HepG2 (cell line): ENCODE results near the gene SMC1B. TPM values are rescaled to one million over a fixed set of nuclear protein-coding genes. Genes with fewer than 3 reads are reported as not detected.

Experiments used
- ATAC-seq: fragments of 200-7000 bp; cut with Tn5 transposase; 3 replicates; pipeline ENCODE4 v1.9.1; 2020; ENCODE audit warnings: mild to moderate bottlenecking, moderate library complexity
- BruUV-seq: library from RNA; stranded (reverse); fragments of 400-500 nt; replicated peaks from 2 replicates; lab custom pipeline; 2021; lab: Mats Ljungman, UMichigan
- CTCF ChIA-PET: fragments of 300-600 bp; formaldehyde crosslinking; extraction: SDS; loops from one replicate; lab custom pipeline; 2021; ENCODE audit warnings: low total read pairs, inconsistent platforms, low intra/inter-chr PET ratio; lab: Yijun Ruan, JAX
- POLR2A ChIA-PET: fragments of 350-600 bp; sonication (Branson Sonifier 250); formaldehyde crosslinking; loops from one replicate; lab custom pipeline; 2020; ENCODE audit warnings: antibody characterized with exemption, inconsistent platforms; lab: Yijun Ruan, JAX
- DNase-seq: peaks from one replicate; pipeline ENCODE4 v3.0.0-alpha.2; 2015; ENCODE audit warnings: low spot score
- FAIRE-seq: peaks from 3 replicates; lab custom pipeline; 2011; peaks lifted over from hg19 to GRCh38; lab: Jason Lieb, UNC
- H2AFZ ChIP-seq: one replicate; pipeline ENCODE4 v1.6.1; 2011; ENCODE audit warnings: low read length, inconsistent platforms
- H3K27ac ChIP-seq: fragments of 300-600 bp; 3 replicates; pipeline ENCODE4 v1.8.0; 2011; ENCODE audit warnings: mixed run types, mild to moderate bottlenecking, mixed read lengths, low read length, inconsistent platforms; ENCODE audit not compliant: insufficient read depth; ENCODE audit errors: extremely low read length
- H3K27me3 ChIP-seq, 2 experiments: fragments of 200-600 bp in 1 of 2; 2 replicates in 1 of 2; 3 replicates in 1 of 2; pipeline versions ENCODE4 v1.6.0 to v1.8.0; 2011; ENCODE audit warnings: low read length in 2 of 2, mild to moderate bottlenecking in 2 of 2, moderate library complexity in 2 of 2, inconsistent platforms in 1 of 2; ENCODE audit not compliant: insufficient read depth in 2 of 2, control insufficient read depth in 1 of 2
- H3K36me3 ChIP-seq, 2 experiments: fragments of 200-600 bp in 1 of 2; replicated peaks in 1 of 2; 2 replicates in 1 of 2; 3 replicates in 1 of 2; pipeline versions ENCODE4 v1.5.1 to v1.8.0; 2011; ENCODE audit warnings: low read length in 2 of 2, inconsistent platforms in 1 of 2; ENCODE audit not compliant: insufficient read depth in 2 of 2, control insufficient read depth in 1 of 2
- H3K4me1 ChIP-seq: 2 replicates; pipeline ENCODE4 v1.5.1; 2012; ENCODE audit warnings: low read length, inconsistent platforms; ENCODE audit not compliant: insufficient read depth
- H3K4me2 ChIP-seq: 2 replicates; pipeline ENCODE4 v1.6.0; 2011; ENCODE audit warnings: low read depth, low read length, inconsistent platforms
- H3K4me3 ChIP-seq, 3 experiments: fragments of 200-600 bp in 1 of 3; sonication (generic), shearing (Covaris generic) in 1 of 3; replicated peaks in 1 of 3; 2 replicates each; pipeline ENCODE4 v1.5.1; 2011 to 2016; ENCODE audit warnings: low read length in 3 of 3, inconsistent platforms in 2 of 3, low read depth in 2 of 3, mild to moderate bottlenecking in 2 of 3, control low read depth in 1 of 3, mixed read lengths in 1 of 3; ENCODE audit not compliant: insufficient read depth in 1 of 3
- H3K79me2 ChIP-seq: one replicate; pipeline ENCODE4 v1.6.1; 2011; ENCODE audit warnings: low read length, inconsistent platforms; ENCODE audit not compliant: insufficient read depth
- H3K9ac ChIP-seq: 2 replicates; pipeline ENCODE4 v1.6.0; 2011; ENCODE audit warnings: mild to moderate bottlenecking, low read depth, low read length, inconsistent platforms; ENCODE audit not compliant: insufficient read depth
- H3K9me3 ChIP-seq: 2 replicates; pipeline ENCODE4 v1.5.1; 2012; ENCODE audit warnings: mild to moderate bottlenecking, low read length
- H4K20me1 ChIP-seq: 2 replicates; pipeline ENCODE4 v1.6.0; 2011; ENCODE audit warnings: inconsistent platforms, mild to moderate bottlenecking, low read length, moderate library complexity; ENCODE audit not compliant: insufficient read depth
- ATRX ChIP-seq: sonication (generic); formaldehyde crosslinking; IDR thresholded peaks from 2 replicates; pipeline ENCODE4 v1.4.0; 2020; ENCODE audit warnings: missing genetic modification reagents, borderline replicate concordance
- HIC2 ChIP-seq: sonication (generic); formaldehyde crosslinking; IDR thresholded peaks from 2 replicates; pipeline ENCODE4 v1.9.0; 2022; ENCODE audit warnings: low read depth, missing genetic modification reagents
- MTA3 ChIP-seq: sonication (generic); formaldehyde crosslinking; IDR thresholded peaks from 2 replicates; pipeline ENCODE4 v1.4.0; 2020; ENCODE audit warnings: missing genetic modification reagents
- SNAPC2 ChIP-seq: sonication (generic); formaldehyde crosslinking; IDR thresholded peaks from 2 replicates; pipeline ENCODE4 v1.8.1; 2022; ENCODE audit warnings: mild to moderate bottlenecking, missing genetic modification reagents
- ZFP82 ChIP-seq: sonication (generic); formaldehyde crosslinking; IDR thresholded peaks from 2 replicates; pipeline ENCODE4 v1.5.1; 2020; ENCODE audit warnings: mild to moderate bottlenecking, missing genetic modification reagents, borderline replicate concordance
- ZNF12 ChIP-seq: sonication (generic); formaldehyde crosslinking; IDR thresholded peaks from 2 replicates; pipeline ENCODE4 v1.5.0; 2020; ENCODE audit warnings: missing genetic modification reagents
- ZNF264 ChIP-seq: sonication (generic); formaldehyde crosslinking; IDR thresholded peaks from 2 replicates; pipeline ENCODE4 v1.4.0; 2020; ENCODE audit warnings: missing genetic modification reagents
- ZNF34 ChIP-seq: sonication (generic); formaldehyde crosslinking; IDR thresholded peaks from 2 replicates; pipeline ENCODE4 v1.4.0; 2020; ENCODE audit warnings: mild to moderate bottlenecking, missing genetic modification reagents, borderline replicate concordance
- ZNF512B ChIP-seq: sonication (generic); formaldehyde crosslinking; IDR thresholded peaks from 2 replicates; pipeline ENCODE4 v1.5.1; 2020; ENCODE audit warnings: missing genetic modification reagents, mild to moderate bottlenecking, borderline replicate concordance
- ZNF570 ChIP-seq: sonication (generic); formaldehyde crosslinking; IDR thresholded peaks from 2 replicates; pipeline ENCODE4 v1.4.0; 2020; ENCODE audit warnings: mild to moderate bottlenecking, missing genetic modification reagents, borderline replicate concordance
- ZNF605 ChIP-seq: sonication (generic); formaldehyde crosslinking; IDR thresholded peaks from 2 replicates; pipeline ENCODE4 v1.8.0; 2022; ENCODE audit warnings: mild to moderate bottlenecking, missing genetic modification reagents
- WGBS: methylation state at CpG from one replicate; pipeline ENCODE4 v1.1.6; 2017; ENCODE audit warnings: low lambda C conversion rate; 5-methylcytosine and 5-hydroxymethylcytosine counted together
- in situ Hi-C: cut with HindIII; loops from 2 replicates; pipeline ENCODE4 v1.10.0; 2017; ENCODE audit warnings: low pct_unique_long_range_greater_than_20kb; ENCODE audit not compliant: extremely low pct_ligation_motif_present
- intact Hi-C: fragments of 100-400 bp; cut with micrococcal nuclease; formaldehyde crosslinking; loops from one replicate; pipeline ENCODE4 v1.10.0; 2022; ENCODE audit not compliant: unreplicated experiment
- polyA plus RNA-seq, 8 experiments: library from polyadenylated mRNA; depleted of rRNA in 3 of 8; stranded (reverse) in 7 of 8; unstranded in 1 of 8; fragments of >200 nt; fragmentation: Illumina TruSeq in 4 of 8; extraction: Trizol in 4 of 8; gene quantifications; 2 replicates each; pipeline versions ENCODE4 v1.2.1 to v1.2.3, GENCODE V29; 2011 to 2016; ENCODE audit warnings: low read depth in 4 of 8, missing spikeins in 1 of 8, mixed read lengths in 1 of 8; ENCODE audit not compliant: insufficient read depth in 1 of 8
- total RNA-seq, 5 experiments: library from RNA; depleted of rRNA; stranded (reverse); fragments of >200 nt; fragmentation: Illumina TruSeq; extraction: Trizol; gene quantifications; 2 replicates each; pipeline ENCODE4 v1.2.3, GENCODE V29; 2016; ENCODE audit warnings: low read depth in 1 of 5
- TF ChIP-seq, protein P1 (sequence below): sonication (generic); formaldehyde crosslinking; IDR thresholded peaks from 2 replicates; pipeline ENCODE4 v1.4.0; 2020; ENCODE audit warnings: mild to moderate bottlenecking, missing genetic modification reagents
- TF ChIP-seq, protein P2 (sequence below): sonication (generic); formaldehyde crosslinking; IDR thresholded peaks from 2 replicates; pipeline ENCODE4 v1.8.0; 2023; ENCODE audit warnings: mild to moderate bottlenecking, missing genetic modification reagents
- TF ChIP-seq, protein P3 (sequence below): sonication (generic); formaldehyde crosslinking; IDR thresholded peaks from 2 replicates; pipeline ENCODE4 v1.4.0; 2020; ENCODE audit warnings: missing genetic modification reagents

The SMC1B gene
- total and polyA plus RNA-seq, 2 of the 13 experiments (the other 11 are each of a cell fraction or from before 2014, with no cell fraction given) = not detected

DNA sequence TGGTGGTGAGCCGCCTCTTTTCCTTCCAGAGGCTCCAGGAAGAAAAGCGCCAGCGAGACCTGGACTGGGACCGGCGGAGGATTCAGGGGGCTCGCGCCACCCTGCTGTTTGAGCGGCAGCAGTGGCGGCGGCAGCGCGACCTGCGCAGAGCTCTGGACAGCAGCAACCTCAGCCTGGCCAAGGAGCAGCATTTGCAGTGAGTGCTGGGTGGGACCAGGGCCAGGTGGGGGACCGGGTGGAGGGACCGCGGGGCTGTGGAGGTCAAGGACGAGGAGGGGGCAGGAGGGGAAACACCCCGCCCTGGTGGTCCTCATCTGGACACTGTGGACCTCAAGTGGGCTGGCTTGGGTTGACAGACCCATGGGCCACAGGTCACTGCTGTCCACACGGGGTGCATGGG lies 17.5 kb upstream of the SMC1B start:
- intact Hi-C loops = no loop called here
- Histone ChIP-seq H2AFZ (no peak overlapping the region), H3K4me2 (no peak overlapping the region), H3K36me3 (no peaks in the 10 kb centered on the region), H3K4me1 (peaks cover 30% of the 10 kb centered on the region), H3K4me3 (no peak overlapping the region), H3K27me3 (peaks cover 5 to 23% of the 10 kb centered on the region in 2 experiments; a peak in 4 of 5 replicates), H4K20me1 (no peaks in the 10 kb centered on the region), H3K9ac (no peak overlapping the region)
- ATAC-seq = no peak
- BruUV-seq = no TSS peak
- no peak for DNase-seq
- POLR2A ChIA-PET = no interaction called here
- no peak for TF ChIP-seq ZNF512B (CRISPR knock-in tag)
- no peak for TF ChIP-seq HIC2
- TF ChIP-seq, protein P1, sequence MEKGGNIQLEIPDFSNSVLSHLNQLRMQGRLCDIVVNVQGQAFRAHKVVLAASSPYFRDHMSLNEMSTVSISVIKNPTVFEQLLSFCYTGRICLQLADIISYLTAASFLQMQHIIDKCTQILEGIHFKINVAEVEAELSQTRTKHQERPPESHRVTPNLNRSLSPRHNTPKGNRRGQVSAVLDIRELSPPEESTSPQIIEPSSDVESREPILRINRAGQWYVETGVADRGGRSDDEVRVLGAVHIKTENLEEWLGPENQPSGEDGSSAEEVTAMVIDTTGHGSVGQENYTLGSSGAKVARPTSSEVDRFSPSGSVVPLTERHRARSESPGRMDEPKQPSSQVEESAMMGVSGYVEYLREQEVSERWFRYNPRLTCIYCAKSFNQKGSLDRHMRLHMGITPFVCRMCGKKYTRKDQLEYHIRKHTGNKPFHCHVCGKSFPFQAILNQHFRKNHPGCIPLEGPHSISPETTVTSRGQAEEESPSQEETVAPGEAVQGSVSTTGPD = no peak
- TF ChIP-seq ATRX (CRISPR knock-in tag) = no peak
- TF ChIP-seq ZNF570 (CRISPR knock-in tag) = no peak
- TF ChIP-seq ZNF12 = no peak
- TF ChIP-seq ZNF264 (CRISPR knock-in tag) = no peak
- TF ChIP-seq ZNF34 (CRISPR knock-in tag) = no peak
- TF ChIP-seq, protein P2, sequence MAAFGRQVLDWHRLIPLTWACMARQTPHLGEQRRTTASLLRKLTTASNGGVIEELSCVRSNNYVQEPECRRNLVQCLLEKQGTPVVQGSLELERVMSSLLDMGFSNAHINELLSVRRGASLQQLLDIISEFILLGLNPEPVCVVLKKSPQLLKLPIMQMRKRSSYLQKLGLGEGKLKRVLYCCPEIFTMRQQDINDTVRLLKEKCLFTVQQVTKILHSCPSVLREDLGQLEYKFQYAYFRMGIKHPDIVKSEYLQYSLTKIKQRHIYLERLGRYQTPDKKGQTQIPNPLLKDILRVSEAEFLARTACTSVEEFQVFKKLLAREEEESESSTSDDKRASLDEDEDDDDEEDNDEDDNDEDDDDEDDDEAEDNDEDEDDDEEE (CRISPR knock-in tag) = no peak
- TF ChIP-seq ZFP82 (CRISPR knock-in tag) = no peak
- no peak for TF ChIP-seq ZNF605 (CRISPR knock-in tag)
- TF ChIP-seq MTA3 (CRISPR knock-in tag) = no peak
- TF ChIP-seq SNAPC2 (CRISPR knock-in tag) = no peak
- TF ChIP-seq, protein P3, sequence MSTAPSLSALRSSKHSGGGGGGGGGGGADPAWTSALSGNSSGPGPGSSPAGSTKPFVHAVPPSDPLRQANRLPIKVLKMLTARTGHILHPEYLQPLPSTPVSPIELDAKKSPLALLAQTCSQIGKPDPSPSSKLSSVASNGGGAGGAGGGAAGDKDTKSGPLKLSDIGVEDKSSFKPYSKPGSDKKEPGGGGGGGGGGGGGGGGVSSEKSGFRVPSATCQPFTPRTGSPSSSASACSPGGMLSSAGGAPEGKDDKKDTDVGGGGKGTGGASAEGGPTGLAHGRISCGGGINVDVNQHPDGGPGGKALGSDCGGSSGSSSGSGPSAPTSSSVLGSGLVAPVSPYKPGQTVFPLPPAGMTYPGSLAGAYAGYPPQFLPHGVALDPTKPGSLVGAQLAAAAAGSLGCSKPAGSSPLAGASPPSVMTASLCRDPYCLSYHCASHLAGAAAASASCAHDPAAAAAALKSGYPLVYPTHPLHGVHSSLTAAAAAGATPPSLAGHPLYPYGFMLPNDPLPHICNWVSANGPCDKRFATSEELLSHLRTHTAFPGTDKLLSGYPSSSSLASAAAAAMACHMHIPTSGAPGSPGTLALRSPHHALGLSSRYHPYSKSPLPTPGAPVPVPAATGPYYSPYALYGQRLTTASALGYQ (CRISPR knock-in tag) = no peak
- TF ChIP-seq, all 625 proteins: peak for 0
- H3K79me2 ChIP-seq = no peaks in the 10 kb centered on the region
- 73% methylated on average over 18 of the region's 19 CpGs for WGBS
- no peak for FAIRE-seq
- no peaks in the 10 kb centered on the region for H3K9me3 ChIP-seq
- CTCF ChIA-PET = no interaction called here
- H3K27ac ChIP-seq = no peak overlapping the region
- in situ Hi-C loops = loop anchor here (5.0 kb wide), 1 partner anchor 164 kb away; no protein-coding TSS in a partner anchor
